Midbrain (tissue), 1 donor: Measurements from ENCODE around the gene ATXN7L1.
"Not testable (repeated sequence)": the region's sequence is repeated elsewhere in the genome, so short reads cannot be mapped to it uniquely, and the experiment has no call there.

ENCODE experiments used
- DNase-seq: peaks from one replicate; lab custom pipeline; 2025; lab: John Stamatoyannopoulos, UW

Gene ATXN7L1

DNA sequence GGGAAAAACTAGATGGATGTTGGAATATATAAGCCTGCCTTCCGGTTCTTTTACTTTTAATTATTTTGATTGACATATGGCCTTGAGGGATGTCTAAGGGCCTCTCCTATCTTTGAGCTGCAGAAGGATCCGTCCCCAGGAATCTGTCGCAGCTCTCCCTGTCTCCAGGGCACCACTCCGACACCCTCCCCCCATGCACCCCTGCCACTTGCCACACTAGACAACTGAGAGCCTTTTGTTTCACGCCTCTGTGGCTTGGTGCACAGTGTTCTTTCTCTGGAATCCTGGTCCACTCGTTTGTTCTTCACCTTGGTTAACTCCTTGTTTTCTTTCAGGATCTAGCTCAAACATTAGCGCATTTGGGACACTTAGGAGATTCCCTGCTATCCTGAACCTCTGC, 171.0 kb downstream of the ATXN7L1 start:
- DNase-seq: peak; percentile 65

DNA sequence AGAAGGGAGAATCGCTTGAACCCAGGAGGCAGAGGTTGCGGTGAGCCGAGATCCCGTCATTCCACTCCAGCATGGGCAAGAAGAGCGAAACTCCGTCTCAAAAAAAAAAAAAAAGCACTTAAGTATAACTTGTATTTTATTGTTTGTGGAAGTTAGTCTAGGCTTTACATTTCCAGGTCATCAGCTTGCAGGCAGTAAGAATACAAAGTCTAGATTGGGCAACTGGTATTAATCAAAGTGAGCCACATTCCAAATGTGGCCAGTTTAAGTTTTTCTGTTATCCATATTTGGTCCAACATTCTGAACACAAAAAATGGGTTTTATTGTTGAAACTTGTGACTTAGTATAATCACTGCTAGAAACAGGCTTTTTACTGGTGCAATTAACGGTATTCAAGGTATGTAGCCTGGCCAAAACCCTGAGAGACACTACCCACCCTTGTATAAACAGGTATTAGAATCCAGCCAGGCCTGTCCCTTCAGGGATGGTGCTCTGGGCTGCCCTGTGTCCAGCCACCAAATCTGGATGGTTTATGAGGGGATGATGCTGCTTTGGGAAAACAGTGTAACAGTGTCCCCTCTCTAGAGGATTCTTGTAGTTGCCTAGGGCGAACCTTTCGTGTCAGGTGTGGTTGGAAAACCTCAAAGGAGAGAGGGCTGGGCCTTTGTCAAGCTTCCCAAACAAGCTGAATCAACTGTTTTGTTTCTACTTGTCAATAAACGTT, 173.0 kb downstream of the ATXN7L1 start:
- no peak for DNase-seq

DNA sequence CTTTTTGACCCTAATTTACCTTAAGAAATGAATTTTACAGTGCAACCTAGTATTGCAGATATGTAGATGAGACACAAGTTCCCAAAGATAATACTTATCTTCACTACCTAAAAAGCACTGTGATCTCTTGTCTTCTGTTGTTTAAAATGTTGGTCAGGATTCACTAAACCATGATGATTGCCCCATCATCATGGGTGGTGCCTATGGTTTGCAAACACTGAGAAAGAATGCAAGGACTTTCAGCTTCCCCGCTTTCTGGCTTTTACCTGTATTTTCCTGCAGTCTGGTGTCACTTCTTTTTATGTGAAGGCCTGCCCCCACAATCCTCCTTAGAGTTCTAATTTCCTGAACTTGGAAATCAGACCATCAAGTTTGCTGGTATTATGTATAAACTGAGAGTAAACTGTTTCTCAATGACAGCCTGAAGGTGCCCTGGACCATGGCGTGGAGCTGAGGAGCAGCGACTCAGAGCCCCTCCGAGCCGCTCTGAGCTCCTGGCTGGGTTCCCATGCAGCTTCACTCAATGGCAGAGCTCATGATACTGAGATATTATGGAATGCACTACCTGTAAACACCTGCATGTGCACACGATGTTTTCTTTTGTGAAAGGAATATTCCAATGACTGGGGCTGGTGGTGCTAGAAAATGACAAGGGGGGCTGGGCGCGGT, 176.7 kb downstream of the ATXN7L1 start:
- no peak for DNase-seq

GRCh38 chr7:105698531-105698930, 177.9 kb downstream of the ATXN7L1 start:
- DNase-seq: no peak

- DNase-seq: no peak
Observed at GRCh38 chr7:105697753-105698152, 178.6 kb downstream of the ATXN7L1 start.

GRCh38 chr7:105697169-105697568, 179.2 kb downstream of the ATXN7L1 start:
- not testable (repeated sequence) for DNase-seq

DNA sequence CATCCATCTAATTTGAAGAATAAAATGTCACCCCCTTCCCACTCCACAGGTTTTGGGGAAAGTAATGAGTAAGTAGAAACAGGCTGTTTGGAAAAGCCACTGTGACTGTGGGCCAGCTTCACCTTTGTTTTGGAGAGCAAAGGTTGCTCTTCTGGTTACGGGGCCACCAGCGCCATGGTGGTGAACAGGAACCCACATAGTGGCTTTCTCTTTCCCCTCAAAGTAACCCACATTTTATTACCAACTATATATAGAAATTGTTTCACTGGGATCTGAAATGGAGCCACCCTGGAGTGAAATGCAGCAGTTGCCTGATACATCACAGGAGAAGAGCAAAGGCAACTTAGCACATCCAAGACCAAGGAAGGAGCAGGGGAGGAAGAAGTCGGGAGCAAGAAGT, 182.8 kb downstream of the ATXN7L1 start:
- DNase-seq: no peak

- peak; percentile 51 for DNase-seq
Observed at GRCh38 chr7:105691680-105692564, 184.5 kb downstream of the ATXN7L1 start.

- peak; percentile 32 for DNase-seq
Observed at GRCh38 chr7:105691082-105691679, 185.2 kb downstream of the ATXN7L1 start.

DNA sequence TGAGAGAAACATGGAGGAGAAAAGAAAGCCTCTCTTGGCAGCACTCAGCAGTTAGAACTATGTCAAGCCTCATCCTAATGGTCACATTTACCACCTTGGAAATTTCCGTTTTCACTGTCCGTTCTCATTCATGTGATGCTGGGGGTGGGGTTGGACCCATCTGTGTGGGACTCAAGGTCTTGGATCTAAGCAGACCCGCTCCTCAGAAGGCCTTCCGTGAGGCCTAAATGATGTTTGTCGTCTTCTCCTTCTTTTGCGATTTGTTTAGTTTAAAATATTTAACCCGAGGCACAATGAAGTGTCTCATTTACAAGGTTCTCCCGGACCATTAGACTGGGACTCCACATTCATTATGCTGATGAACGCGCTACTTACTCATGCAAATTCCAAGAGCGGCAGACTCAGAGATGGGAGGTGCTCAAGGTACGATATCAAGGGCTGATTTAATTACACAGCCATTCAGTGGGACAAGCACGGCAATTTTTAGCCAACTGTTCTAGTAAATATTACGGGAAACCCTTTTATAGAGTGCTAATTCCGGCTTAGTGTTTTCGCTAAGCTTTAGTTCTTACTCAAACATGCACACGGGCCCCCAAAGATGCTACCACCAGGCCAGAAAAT, 186.0 kb downstream of the ATXN7L1 start:
- no peak for DNase-seq

DNA sequence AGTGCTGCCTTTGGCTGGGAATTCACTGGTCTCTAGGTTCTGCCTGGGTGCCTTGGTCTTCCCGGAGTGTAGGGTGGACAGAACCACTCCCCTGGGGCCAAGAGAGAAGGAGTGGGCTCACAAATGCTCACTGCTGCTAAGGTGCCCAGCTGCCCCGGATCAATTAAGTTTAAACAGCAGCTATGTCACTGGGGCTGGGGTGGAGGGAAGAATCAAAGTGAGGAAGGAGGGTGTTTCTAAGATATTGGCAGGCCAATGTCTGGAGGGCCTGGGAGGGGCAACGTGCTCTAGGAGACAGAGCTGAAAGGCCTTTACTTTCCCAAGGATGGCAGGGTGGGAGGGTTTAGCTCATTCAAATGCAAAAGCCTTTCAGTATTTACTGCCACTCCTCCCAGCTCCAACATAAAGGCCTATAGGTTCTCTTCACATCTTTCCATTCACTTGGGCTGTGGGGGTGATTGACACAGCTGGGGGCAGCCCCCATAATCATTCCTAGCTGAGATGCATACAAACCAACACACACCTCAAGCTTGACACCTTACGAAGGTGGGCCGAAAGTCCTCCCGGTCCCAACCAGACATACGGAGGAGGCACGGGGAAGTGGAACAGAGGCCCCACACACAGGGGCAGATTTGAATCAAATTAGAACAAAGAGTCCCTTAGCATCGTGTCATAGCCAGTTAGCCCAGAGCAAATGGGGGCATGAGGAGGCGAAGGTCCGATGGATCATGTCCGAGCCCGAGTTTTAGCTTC, 187.2 kb downstream of the ATXN7L1 start:
- no peak for DNase-seq

DNA sequence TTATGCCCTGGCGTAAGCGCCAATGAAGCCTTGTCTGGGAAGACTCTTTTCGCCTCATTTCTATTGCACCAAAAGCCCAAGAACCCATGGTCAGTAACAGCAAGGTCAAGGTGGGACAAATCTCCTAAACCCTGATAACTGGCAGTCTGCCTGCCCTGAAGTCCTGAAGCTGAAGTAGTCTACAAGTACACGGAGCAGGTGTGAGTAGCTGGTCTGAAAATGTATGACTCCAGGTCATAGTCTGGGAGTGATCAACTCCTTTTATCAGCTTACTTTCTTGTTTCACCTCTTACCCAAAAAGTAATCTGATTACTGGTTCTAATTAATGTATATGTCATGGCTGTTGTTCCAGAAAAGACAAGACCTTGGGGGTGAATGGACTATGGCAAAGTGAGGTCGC, 187.8 kb downstream of the ATXN7L1 start:
- DNase-seq: no peak

- no peak for DNase-seq
Observed at GRCh38 chr7:105685161-105685560, 191.2 kb downstream of the ATXN7L1 start.

DNA sequence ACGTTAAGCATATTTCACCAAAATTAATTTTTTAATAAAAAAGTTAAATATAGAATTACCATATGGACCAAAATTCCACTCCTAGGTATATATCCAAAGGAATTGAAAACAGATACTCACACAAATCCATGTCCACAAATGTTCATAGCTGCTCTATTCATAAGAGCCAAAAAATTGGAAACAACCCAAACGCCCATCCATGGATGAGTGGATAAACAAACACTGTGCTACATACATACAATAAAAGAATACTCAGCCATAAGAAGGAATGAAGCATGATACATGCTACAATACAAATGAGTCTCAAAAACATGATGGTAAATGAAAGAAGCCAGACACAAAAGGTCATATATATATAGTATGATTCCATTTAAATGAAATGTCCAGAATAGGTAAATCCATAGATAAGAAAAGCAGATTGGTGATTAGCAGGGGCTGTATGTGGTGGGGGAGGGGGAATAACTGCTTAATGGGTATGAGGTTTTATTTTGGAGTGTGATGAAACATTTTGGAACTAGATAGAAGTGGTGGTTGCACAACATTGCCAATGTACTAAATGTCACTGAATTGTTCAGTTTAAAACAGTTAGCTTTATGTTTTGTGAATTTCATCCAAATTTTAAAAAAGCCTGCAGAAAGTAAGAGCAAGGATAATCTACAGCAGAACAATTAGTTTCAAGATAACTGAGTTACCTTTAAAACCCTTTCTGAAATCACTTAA, 193.9 kb downstream of the ATXN7L1 start:
- no peak for DNase-seq

DNA sequence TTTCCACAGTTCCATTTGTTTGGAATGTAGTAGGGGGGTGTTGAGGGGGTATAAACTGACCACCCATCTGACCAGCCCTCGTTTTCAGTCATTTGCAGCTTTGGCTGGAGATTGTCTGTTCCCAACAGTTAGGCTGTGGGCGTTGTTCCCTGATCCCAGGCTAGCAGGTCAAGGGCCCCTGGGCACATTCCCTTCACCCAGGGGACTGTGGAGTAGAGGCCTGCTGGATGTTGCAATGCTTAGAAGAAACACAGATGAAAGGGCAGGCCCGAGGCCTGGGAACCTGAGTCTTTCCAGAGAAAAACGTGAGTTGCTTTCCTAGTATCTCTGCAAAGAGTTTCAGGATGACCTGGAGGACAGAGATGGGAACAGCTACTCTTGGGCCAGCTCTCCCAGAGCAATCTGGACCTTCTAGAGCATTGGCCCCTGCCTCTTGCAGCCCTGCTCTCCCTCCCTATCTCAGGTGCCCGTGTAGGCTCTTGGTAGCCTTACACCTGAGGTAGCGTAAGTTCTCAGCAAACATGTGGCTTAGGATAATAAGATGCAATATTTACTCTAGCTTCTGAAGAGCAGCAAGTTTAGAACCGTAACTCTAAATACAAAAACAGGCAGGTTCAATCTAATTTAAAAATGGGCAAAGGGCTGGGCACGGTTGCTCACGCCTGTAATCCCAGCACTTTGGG, 195.8 kb downstream of the ATXN7L1 start:
- no peak for DNase-seq

DNA sequence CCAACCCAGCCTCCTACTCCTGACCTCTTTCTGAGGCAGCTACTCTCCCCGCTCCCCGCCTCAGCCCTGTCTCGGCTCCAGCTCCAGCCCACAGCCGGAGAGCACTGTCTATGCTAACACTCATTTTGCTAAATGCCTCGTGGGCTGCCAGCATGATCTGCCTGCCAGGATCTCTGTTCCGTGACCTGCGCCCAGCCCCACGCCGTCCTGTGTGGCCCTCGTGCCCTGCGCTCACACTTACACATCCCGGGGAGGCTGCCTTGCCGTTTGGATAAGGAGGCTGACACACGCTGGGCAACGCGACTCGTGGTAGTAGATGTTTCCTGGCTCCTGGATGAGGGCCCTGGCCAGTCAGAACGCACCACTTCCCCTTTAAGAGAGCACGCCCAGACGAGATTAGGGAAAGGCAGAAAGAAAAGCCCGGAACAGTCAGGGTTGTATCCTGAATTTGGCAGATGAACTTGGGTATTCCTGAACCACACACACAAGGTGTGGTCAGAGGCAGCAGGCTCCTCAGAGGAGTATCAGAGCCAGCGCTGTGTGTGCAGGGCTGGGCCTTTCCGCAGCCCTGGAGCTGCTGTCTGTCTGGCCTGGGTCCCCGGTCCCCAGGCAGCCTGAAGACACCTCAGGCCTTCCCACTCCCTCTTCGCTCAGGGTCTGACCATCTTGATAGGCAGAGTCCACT, 197.4 kb downstream of the ATXN7L1 start:
- DNase-seq: peak; percentile 33

DNA sequence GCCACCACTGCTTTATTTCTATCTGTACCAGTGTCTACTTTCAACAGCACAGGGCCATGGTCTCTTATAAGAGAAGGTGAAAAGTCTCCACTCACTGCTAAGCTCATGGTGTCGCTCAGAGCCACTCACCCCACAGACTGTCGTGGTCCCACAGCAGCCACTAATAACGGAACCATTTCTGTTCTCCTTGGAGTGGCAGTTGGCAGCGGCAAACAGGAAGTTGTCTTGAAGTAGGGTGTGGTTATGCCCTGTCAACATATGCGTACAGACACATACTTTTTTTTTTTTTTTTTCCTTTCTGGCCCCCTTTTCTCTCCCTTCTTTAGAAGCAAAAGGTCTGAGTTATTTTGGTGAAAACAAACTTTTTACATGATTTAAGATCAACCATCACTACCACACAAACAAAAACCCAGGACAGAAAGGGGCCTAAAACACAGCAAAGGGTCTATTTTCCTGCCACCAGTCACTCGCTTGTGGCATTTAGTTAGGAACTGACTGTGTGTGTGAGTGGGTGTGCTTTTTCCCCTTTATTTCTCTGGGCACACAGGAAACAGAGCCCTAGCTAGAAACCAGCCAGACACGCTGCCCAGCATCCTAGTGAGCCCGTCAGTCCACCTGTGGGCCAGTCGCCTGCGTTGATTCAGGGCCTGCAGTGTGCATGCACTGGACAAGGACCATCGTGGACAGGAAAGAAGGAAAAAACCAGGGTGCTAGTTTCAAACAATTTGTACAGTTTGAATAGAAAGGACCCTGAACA, 198.4 kb downstream of the ATXN7L1 start:
- no peak for DNase-seq

DNA sequence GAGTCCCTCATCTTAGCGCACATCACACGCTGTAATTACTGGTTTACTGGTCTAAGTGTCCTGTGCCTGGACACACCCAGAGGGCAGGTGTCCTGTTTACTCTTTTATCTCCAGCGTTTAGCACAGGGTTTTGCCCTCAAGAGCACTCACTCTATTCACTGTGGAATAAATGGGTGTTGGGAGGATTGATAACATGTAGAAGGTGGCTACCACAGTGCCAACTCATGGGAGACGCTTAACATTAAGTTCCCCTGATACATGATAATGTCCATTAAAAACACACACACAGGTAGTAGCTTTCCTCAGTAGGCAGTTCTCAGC, 199.0 kb downstream of the ATXN7L1 start:
- DNase-seq: no peak

DNA sequence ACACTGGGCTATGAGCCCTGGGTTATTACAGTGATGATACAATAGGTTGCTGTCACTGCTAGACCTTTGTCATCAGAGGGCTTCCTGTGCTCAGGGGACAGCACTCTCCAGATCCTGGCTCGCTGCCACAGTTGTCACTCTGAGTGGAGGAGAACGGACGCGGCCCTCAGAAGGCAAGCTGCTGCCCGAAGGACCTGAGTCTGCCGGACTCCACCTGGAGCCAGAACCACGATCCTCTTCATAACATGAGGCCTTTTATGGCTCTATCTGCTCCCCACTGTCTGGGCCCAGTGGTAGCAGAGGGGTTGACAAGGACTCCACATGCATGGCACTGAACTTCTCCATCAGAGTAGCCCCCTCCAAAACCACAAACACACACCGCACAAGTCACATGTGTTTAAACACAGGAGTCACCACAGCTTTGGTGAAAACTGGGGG, 200.4 kb downstream of the ATXN7L1 start:
- no peak for DNase-seq
